Panc1 (cell line): Measurements from ENCODE around the gene TLE4. TPM values are rescaled to one million over a fixed set of nuclear protein-coding genes. Genes with fewer than 3 reads are reported as not detected.

Source experiments
- ATAC-seq: fragments of 200-7000 bp; cut with Tn5 transposase; 2 replicates; pipeline ENCODE4 v1.9.1; 2020; ENCODE audit warnings: mild to moderate bottlenecking, moderate library complexity
- BruUV-seq: library from RNA; stranded (reverse); fragments of 400-500 nt; replicated peaks from 2 replicates; lab custom pipeline; 2021; lab: Mats Ljungman, UMichigan
- CTCF ChIA-PET: fragments of 300-600 bp; sonication (Branson Sonifier 250); formaldehyde crosslinking; loops from one replicate; lab custom pipeline; 2022; ENCODE audit warnings: antibody characterized with exemption; lab: Charles Lee
- POLR2A ChIA-PET: fragments of 300-600 bp; sonication (Branson Sonifier 250); formaldehyde crosslinking; loops from one replicate; lab custom pipeline; 2022; ENCODE audit warnings: antibody characterized with exemption; lab: Charles Lee
- DNase-seq: peaks from one replicate; pipeline ENCODE4 v3.0.0-alpha.2; 2010; ENCODE audit warnings: low read depth, low spot score
- H3K27ac ChIP-seq: 2 replicates; pipeline ENCODE4 v1.5.1; 2011; ENCODE audit warnings: mild to moderate bottlenecking, low read length, inconsistent platforms
- H3K27me3 ChIP-seq: fragments of 200-500 bp; sonication (Bioruptor generic); 2 replicates; pipeline ENCODE4 v1.6.0; 2014; ENCODE audit warnings: low read length, inconsistent platforms; ENCODE audit not compliant: control insufficient read depth, insufficient read depth
- H3K36me3 ChIP-seq: fragments of 200-500 bp; sonication (Bioruptor generic); 2 replicates; pipeline ENCODE4 v1.5.1; 2014; ENCODE audit warnings: inconsistent platforms, mild to moderate bottlenecking, low read length, moderate library complexity; ENCODE audit not compliant: control insufficient read depth, insufficient read depth
- H3K4me1 ChIP-seq: 2 replicates; pipeline ENCODE4 v1.5.1; 2011; ENCODE audit warnings: inconsistent platforms, mild to moderate bottlenecking, low read length, moderate library complexity; ENCODE audit not compliant: control insufficient read depth, insufficient read depth
- H3K4me3 ChIP-seq, 2 experiments: 2 replicates each; pipeline ENCODE4 v1.5.1; 2011 to 2012; ENCODE audit warnings: low read depth in 2 of 2, low read length in 2 of 2, mild to moderate bottlenecking in 2 of 2, inconsistent platforms in 1 of 2, moderate library complexity in 1 of 2
- H3K9me3 ChIP-seq: fragments of 200-500 bp; sonication (Bioruptor generic); 2 replicates; pipeline ENCODE4 v1.5.1; 2014; ENCODE audit warnings: low read depth, mild to moderate bottlenecking, inconsistent platforms, low read length, moderate library complexity; ENCODE audit not compliant: control insufficient read depth, insufficient read depth
- CTCF ChIP-seq: fragments of 450-650 bp; IDR thresholded peaks from 2 replicates; pipeline ENCODE4 v1.5.1; 2017; ENCODE audit warnings: mild to moderate bottlenecking
- POLR2AphosphoS5 ChIP-seq: IDR thresholded peaks from 2 replicates; pipeline ENCODE4 v1.6.1; 2012; ENCODE audit warnings: mild to moderate bottlenecking, low read depth, low read length, moderate library complexity
- REST ChIP-seq, 2 experiments: IDR thresholded peaks; 2 replicates each; pipeline ENCODE4 v1.6.1; 2011 to 2012; ENCODE audit warnings: low read depth in 2 of 2, control low read depth in 1 of 2, low read length in 1 of 2, mild to moderate bottlenecking in 1 of 2, moderate library complexity in 1 of 2; ENCODE audit not compliant: insufficient read depth in 1 of 2
- SIN3A ChIP-seq: IDR thresholded peaks from 2 replicates; pipeline ENCODE4 v1.6.1; 2012; ENCODE audit warnings: low read depth, mild to moderate bottlenecking, low read length, moderate library complexity, borderline replicate concordance; ENCODE audit not compliant: insufficient read depth
- TCF7L2 ChIP-seq: IDR thresholded peaks from 2 replicates; pipeline ENCODE4 v1.6.1; 2011; ENCODE audit warnings: mild to moderate bottlenecking, low read depth, low read length, inconsistent platforms
- in situ Hi-C: cut with HindIII; loops from 2 replicates; pipeline ENCODE4 v1.10.0; 2016; ENCODE audit warnings: low sequenced_read_pairs, low pct_unique_long_range_greater_than_20kb
- intact Hi-C: fragments of 100-400 bp; cut with micrococcal nuclease; formaldehyde crosslinking; loops from one replicate; pipeline ENCODE4 v1.10.0; 2022; ENCODE audit not compliant: unreplicated experiment
- total RNA-seq: library from RNA; stranded (reverse); gene quantifications from one replicate; pipeline ENCODE4 v1.2.1, GENCODE V29; 2021; ENCODE audit not compliant: unreplicated experiment

The TLE4 gene
- total RNA-seq, 1 experiment from 2014 or later, result 8.7 TPM

GRCh38 chr9:79600466-79600865 is 28.7 kb downstream of the TLE4 start:
- TF ChIP-seq REST (IDR thresholded peaks at IDR 0.05; ENCODE audit: insufficient read depth in 1 of 2, low read depth in 2 of 2, low read length in 1 of 2), result no peak
- no peak for TF ChIP-seq SIN3A
- TF ChIP-seq TCF7L2, result no peak
- no peak for TF ChIP-seq CTCF
- TF ChIP-seq POLR2AphosphoS5, result no peak
- CTCF ChIA-PET, result no interaction called here
- in situ Hi-C loops, result no loop called here
- DNase-seq, result no peak
- no peak overlapping the region for H3K27ac ChIP-seq
- no peaks in the 10 kb centered on the region for H3K9me3 ChIP-seq
- no peak for ATAC-seq
- intact Hi-C loops, result no loop called here
- no peak overlapping the region for H3K4me3 ChIP-seq
- no peaks in the 10 kb centered on the region for H3K36me3 ChIP-seq
- H3K4me1 ChIP-seq, result no peaks in the 10 kb centered on the region
- POLR2A ChIA-PET, result no interaction called here
- H3K27me3 ChIP-seq, result no peaks in the 10 kb centered on the region
- BruUV-seq, result no TSS peak

GRCh38 chr9:79603222-79603920 is 31.6 kb downstream of the TLE4 start:
- in situ Hi-C loops, result no loop called here

More at GRCh38 chr9:79603222-79603920, 31.6 kb downstream of the TLE4 start:
- ChIA-PET POLR2A (no interaction called here), CTCF (no interaction called here)
- ATAC-seq (no peak), DNase-seq (no peak)
- Histone ChIP-seq H3K9me3 (no peaks in the 10 kb centered on the region), H3K27me3 (no peaks in the 10 kb centered on the region), H3K4me1 (no peaks in the 10 kb centered on the region), H3K36me3 (no peaks in the 10 kb centered on the region), H3K4me3 (no peak overlapping the region), H3K27ac (no peak overlapping the region)
- TF ChIP-seq CTCF (no peak), POLR2AphosphoS5 (no peak), TCF7L2 (no peak), SIN3A (no peak), REST (IDR thresholded peaks at IDR 0.05; ENCODE audit: insufficient read depth in 1 of 2, low read depth in 2 of 2, low read length in 1 of 2) (no peak)
- intact Hi-C loops, result no loop called here
- BruUV-seq, result no TSS peak
